Measurements from ENCODE around the gene SPATA17.
"Not testable (repeated sequence)": the region's sequence is repeated elsewhere in the genome, so short reads cannot be mapped to it uniquely, and the experiment has no call there.

The SPATA17 gene

GRCh38 chr1:217630711-217631591 lies at the start of gene SPATA17, which contains the start of gene GPATCH2:
SPATA17 (plus strand) TSS chr1:217631344; CDS start chr1:217631379, 35 bp downstream.
GPATCH2 (minus strand) TSS chr1:217631090; CDS start chr1:217630971, 119 bp downstream.
- peak; percentile 96 for DNase-seq

GRCh38 chr1:217584286-217584811 lies 46.8 kb upstream of the SPATA17 start:
- DNase-seq, result not testable (repeated sequence)

GRCh38 chr1:217585577-217585976 lies 45.6 kb upstream of the SPATA17 start:
- no peak for DNase-seq

- DNase-seq, result no peak
Measured at GRCh38 chr1:217586586-217586985, 44.6 kb upstream of the SPATA17 start.

GRCh38 chr1:217590598-217590997 lies 40.5 kb upstream of the SPATA17 start:
- DNase-seq, result no peak

- no peak for DNase-seq
Measured at GRCh38 chr1:217599154-217599553, 32.0 kb upstream of the SPATA17 start.

- DNase-seq, result no peak
Measured at GRCh38 chr1:217602380-217602779, 28.8 kb upstream of the SPATA17 start.

- DNase-seq, result no peak
Measured at GRCh38 chr1:217605390-217605789, 25.8 kb upstream of the SPATA17 start.

- no peak for DNase-seq
Measured at GRCh38 chr1:217614200-217614712, 16.9 kb upstream of the SPATA17 start.

GRCh38 chr1:217617126-217617525 lies 14.0 kb upstream of the SPATA17 start:
- DNase-seq, result no peak

GRCh38 chr1:217620814-217621213 lies 10.3 kb upstream of the SPATA17 start:
- DNase-seq, result no peak

- no peak for DNase-seq
Measured at GRCh38 chr1:217622042-217622441, 9.1 kb upstream of the SPATA17 start.

- no peak for DNase-seq
Measured at GRCh38 chr1:217626321-217626720, 4.8 kb upstream of the SPATA17 start.

- no peak for DNase-seq
Measured at GRCh38 chr1:217627431-217627830, 3.7 kb upstream of the SPATA17 start.

- no peak for DNase-seq
Measured at GRCh38 chr1:217642455-217642854, 11.3 kb downstream of the SPATA17 start.

- DNase-seq, result no peak
Measured at GRCh38 chr1:217647791-217648190, 16.6 kb downstream of the SPATA17 start.

GRCh38 chr1:217650674-217651073 lies 19.5 kb downstream of the SPATA17 start:
- no peak for DNase-seq

- DNase-seq, result no peak
Measured at GRCh38 chr1:217660353-217661062, 29.4 kb downstream of the SPATA17 start.

GRCh38 chr1:217661407-217661806 lies 30.3 kb downstream of the SPATA17 start:
- no peak for DNase-seq

- peak; percentile 19 for DNase-seq
Measured at GRCh38 chr1:217668351-217668940, 37.3 kb downstream of the SPATA17 start.

GRCh38 chr1:217673387-217673786 lies 42.2 kb downstream of the SPATA17 start:
- no peak for DNase-seq

GRCh38 chr1:217674028-217674729 lies 43.0 kb downstream of the SPATA17 start:
- DNase-seq, result no peak
